ENCODE measurements around the gene SIRPD.

The SIRPD gene

DNA sequence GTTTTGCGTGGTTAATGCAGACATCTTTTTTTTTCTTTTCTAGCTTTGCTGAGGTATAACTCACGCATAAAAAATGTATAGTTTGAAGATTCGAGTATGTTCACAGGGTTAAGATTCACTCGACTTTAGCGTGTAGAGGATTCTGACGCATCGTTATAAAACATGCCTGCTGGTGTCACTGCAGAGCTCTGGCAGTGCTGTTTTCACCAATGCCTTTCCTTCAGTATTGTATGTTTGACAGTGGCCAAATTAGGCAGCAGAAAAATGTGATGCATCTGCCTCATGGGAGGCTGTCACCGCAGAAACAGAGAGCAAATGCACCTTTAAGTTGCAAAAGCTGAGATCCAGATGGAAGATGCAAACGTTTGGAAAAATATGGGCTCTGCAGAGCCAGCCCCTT, 48.3 kb downstream of the SIRPD start:
- H3K4me3 ChIP-seq (ENCODE audit: control insufficient read depth, low read depth, low read length), result no peak overlapping the region
- TF ChIP-seq, protein P1, sequence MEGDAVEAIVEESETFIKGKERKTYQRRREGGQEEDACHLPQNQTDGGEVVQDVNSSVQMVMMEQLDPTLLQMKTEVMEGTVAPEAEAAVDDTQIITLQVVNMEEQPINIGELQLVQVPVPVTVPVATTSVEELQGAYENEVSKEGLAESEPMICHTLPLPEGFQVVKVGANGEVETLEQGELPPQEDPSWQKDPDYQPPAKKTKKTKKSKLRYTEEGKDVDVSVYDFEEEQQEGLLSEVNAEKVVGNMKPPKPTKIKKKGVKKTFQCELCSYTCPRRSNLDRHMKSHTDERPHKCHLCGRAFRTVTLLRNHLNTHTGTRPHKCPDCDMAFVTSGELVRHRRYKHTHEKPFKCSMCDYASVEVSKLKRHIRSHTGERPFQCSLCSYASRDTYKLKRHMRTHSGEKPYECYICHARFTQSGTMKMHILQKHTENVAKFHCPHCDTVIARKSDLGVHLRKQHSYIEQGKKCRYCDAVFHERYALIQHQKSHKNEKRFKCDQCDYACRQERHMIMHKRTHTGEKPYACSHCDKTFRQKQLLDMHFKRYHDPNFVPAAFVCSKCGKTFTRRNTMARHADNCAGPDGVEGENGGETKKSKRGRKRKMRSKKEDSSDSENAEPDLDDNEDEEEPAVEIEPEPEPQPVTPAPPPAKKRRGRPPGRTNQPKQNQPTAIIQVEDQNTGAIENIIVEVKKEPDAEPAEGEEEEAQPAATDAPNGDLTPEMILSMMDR (IDR thresholded peaks at IDR 0.05; ENCODE audit: control insufficient read depth, insufficient read depth, low read depth, low read length, missing control alignments), result peak; percentile 52
- no peak for DNase-seq (ENCODE audit: low read depth)

DNA sequence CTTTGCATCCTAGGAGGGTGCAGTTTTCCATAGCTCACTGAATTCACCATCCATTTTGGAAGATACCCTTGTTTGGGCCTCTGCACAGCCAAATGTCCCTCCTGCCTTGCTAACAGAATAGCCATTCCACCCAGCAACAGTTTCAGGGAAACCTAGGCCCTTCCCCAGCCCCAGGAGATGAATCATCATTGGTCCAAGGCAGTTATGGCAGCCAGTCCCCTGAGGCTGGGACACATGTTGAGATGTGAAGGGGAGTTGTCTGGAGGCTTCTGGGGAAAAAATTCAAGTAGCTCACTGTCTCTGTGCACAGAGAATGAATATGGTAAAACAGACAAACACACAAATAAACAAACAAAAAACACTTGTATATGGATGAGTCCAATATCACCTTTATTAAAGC, 48.9 kb downstream of the SIRPD start:
- no peak for DNase-seq (ENCODE audit: low read depth)
- TF ChIP-seq, protein P1 (IDR thresholded peaks at IDR 0.05; ENCODE audit: control insufficient read depth, insufficient read depth, low read depth, low read length, missing control alignments), result no peak
- H3K4me3 ChIP-seq (ENCODE audit: control insufficient read depth, low read depth, low read length), result no peak overlapping the region

DNA sequence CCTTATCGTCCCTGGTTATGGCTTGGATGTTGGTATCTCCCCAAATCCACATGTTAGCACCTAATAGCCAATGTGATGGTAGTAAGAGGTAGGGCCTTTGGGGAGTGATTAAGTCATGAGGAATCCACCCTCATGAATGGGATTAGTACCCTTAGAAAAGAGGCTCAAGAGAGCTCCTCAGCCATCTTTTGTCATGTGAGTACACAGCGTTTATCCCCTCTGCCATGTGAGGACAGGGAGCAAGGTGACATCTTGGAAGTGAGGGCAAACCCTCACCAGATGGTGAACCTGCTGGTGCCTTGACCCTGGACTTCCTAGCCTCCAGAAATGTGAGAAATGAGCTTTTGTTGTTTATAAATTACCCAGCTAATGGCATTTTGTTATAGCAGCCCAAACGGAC, 50.2 kb downstream of the SIRPD start:
- TF ChIP-seq, protein P1 (IDR thresholded peaks at IDR 0.05; ENCODE audit: control insufficient read depth, insufficient read depth, low read depth, low read length, missing control alignments), result no peak
- H3K4me3 ChIP-seq (ENCODE audit: control insufficient read depth, low read depth, low read length), result no peak overlapping the region
- no peak for DNase-seq (ENCODE audit: low read depth)

DNA sequence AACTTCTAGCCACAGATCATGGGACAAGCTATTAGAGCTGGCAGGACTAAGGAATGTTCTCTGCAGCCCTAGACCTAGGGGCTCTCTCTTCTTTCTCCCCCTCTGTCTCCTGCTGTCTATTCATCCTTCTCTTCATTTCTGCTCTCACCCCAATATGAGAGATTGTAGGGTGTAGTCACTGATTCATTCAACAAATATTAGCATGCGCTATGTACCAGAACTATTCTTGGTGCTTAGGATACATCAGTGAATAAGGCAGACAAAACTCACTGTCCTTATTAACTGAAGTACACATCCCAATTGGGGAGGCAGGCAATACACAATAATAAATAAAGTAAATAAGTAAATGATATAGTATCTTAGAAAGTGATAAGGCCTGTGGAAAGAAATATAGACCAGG, 51.6 kb downstream of the SIRPD start:
- TF ChIP-seq, protein P1 (IDR thresholded peaks at IDR 0.05; ENCODE audit: control insufficient read depth, insufficient read depth, low read depth, low read length, missing control alignments), result no peak
- H3K4me3 ChIP-seq (ENCODE audit: control insufficient read depth, low read depth, low read length), result no peak overlapping the region
- DNase-seq (ENCODE audit: low read depth), result no peak

DNA sequence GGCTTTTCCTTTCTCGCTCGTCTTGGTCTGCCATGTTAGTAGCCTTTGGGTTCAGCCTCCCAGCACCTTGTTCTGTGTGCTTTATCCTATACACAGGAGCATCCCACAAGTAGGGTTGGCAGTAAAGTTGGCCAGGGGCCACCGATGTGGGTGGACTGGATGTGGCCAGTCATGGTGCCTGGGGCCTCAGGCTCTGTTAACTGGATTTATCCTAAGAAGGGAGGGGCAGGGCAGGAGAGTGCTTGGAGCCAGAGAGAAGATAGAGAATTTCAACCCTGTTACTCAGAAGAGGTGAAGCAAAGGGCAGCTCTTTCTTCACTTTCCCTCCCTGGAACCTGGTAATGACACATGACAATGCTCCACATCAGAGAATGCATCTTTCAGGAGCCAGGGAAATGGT, 52.1 kb downstream of the SIRPD start:
- TF ChIP-seq, protein P1 (IDR thresholded peaks at IDR 0.05; ENCODE audit: control insufficient read depth, insufficient read depth, low read depth, low read length, missing control alignments), result no peak

DNA sequence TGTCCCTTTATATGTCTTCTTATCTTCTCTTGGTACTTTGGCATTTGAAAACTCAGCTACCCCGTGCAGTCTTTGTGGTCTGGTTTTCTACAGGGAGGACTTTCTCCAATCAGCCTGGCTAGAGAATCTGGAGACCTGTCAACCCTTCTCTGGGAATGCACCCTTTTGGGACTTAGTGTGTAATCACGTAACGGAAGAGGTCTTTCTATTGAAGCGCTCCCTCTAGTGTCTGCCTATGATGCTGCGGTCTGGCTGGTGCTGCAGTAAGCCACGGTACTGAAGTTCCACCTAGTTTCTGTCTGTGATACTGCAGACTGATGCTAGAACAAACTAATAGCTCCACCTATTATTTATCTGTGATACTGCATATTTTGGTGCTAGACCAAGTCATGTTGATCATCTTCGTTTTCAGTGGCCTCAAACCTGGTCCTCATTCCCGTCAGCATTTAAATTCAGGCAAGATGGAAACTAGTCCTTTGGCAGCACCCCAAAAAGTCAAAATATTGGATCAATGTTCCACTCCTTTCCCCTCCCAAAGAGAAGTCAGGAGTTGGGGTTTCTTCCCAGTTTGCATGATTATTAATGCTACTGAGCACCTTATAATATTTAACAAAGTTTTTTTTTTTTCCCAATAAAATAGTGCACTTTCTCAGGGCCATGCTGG, 53.8 kb downstream of the SIRPD start:
- no peak overlapping the region for H3K4me3 ChIP-seq (ENCODE audit: control insufficient read depth, low read depth, low read length)
- TF ChIP-seq, protein P1 (IDR thresholded peaks at IDR 0.05; ENCODE audit: control insufficient read depth, insufficient read depth, low read depth, low read length, missing control alignments), result peak; percentile 100
- peak; percentile 84 for DNase-seq (ENCODE audit: low read depth)

More for the DNA sequence above, 52.1 kb downstream of the SIRPD start:
- no peak for DNase-seq (ENCODE audit: low read depth)
- no peak overlapping the region for H3K4me3 ChIP-seq (ENCODE audit: control insufficient read depth, low read depth, low read length)

Data from AG09309 (cell line).